HepG2 (cell line): ENCODE data around the gene RPL23. TPM values are rescaled to one million over a fixed set of nuclear protein-coding genes. Genes with fewer than 3 reads are reported as not detected.

Experiments
- ARID2 ChIP-seq: sonication (generic); formaldehyde crosslinking; IDR thresholded peaks from 2 replicates; pipeline ENCODE4 v1.8.1; 2022; ENCODE audit warnings: mild to moderate bottlenecking, missing genetic modification reagents, borderline replicate concordance
- EED ChIP-seq: sonication (generic); formaldehyde crosslinking; IDR thresholded peaks from 2 replicates; pipeline ENCODE4 v1.5.0; 2020; ENCODE audit warnings: mild to moderate bottlenecking, missing genetic modification reagents
- ELF4 ChIP-seq: sonication (generic); formaldehyde crosslinking; IDR thresholded peaks from 2 replicates; pipeline ENCODE4 v1.5.0; 2020; ENCODE audit warnings: missing genetic modification reagents, mild to moderate bottlenecking, moderate library complexity, borderline replicate concordance
- KMT2A ChIP-seq: sonication (generic); formaldehyde crosslinking; IDR thresholded peaks from 2 replicates; pipeline ENCODE4 v1.4.0; 2020; ENCODE audit warnings: missing genetic modification reagents
- LCORL ChIP-seq, 2 experiments: fragments of 450-650 bp in 1 of 2; sonication (generic) in 1 of 2; formaldehyde crosslinking in 1 of 2; IDR thresholded peaks; 2 replicates each; pipeline versions ENCODE4 v1.5.0 to v1.6.1; 2017 to 2020; ENCODE audit warnings: antibody characterized with exemption in 1 of 2, missing genetic modification reagents in 1 of 2
- MTA1 ChIP-seq: sonication (generic); formaldehyde crosslinking; IDR thresholded peaks from 2 replicates; pipeline ENCODE4 v1.4.0; 2020; ENCODE audit warnings: missing genetic modification reagents, mild to moderate bottlenecking, borderline replicate concordance
- MZF1 ChIP-seq: sonication (generic); formaldehyde crosslinking; IDR thresholded peaks from 2 replicates; pipeline ENCODE4 v1.8.1; 2023; ENCODE audit warnings: mild to moderate bottlenecking, missing genetic modification reagents, borderline replicate concordance
- NFE2 ChIP-seq: sonication (generic); formaldehyde crosslinking; IDR thresholded peaks from 2 replicates; pipeline ENCODE4 v1.4.0; 2020; ENCODE audit warnings: missing genetic modification reagents
- RFX1 ChIP-seq: fragments of 450-650 bp; IDR thresholded peaks from 2 replicates; pipeline ENCODE4 v1.6.1; 2017
- SP5 ChIP-seq: IDR thresholded peaks from 2 replicates; pipeline ENCODE4 v1.6.1; 2016; ENCODE audit warnings: low read depth, borderline replicate concordance
- TCF7 ChIP-seq: sonication (generic); IDR thresholded peaks from 2 replicates; pipeline ENCODE4 v1.6.1; 2016; ENCODE audit warnings: antibody characterized with exemption, low read depth
- ZNF331 ChIP-seq: sonication (generic); formaldehyde crosslinking; IDR thresholded peaks from 2 replicates; pipeline ENCODE4 v1.4.0; 2020; ENCODE audit warnings: missing genetic modification reagents
- ZNF724P ChIP-seq: sonication (generic); formaldehyde crosslinking; IDR thresholded peaks from 2 replicates; pipeline ENCODE4 v1.8.0; 2022; ENCODE audit warnings: missing genetic modification reagents, borderline replicate concordance
- polyA plus RNA-seq, 8 experiments: library from polyadenylated mRNA; depleted of rRNA in 3 of 8; stranded (reverse) in 7 of 8; unstranded in 1 of 8; fragments of >200 nt; fragmentation: Illumina TruSeq in 4 of 8; extraction: Trizol in 4 of 8; gene quantifications; 2 replicates each; pipeline versions ENCODE4 v1.2.1 to v1.2.3, GENCODE V29; 2011 to 2016; ENCODE audit warnings: low read depth in 4 of 8, missing spikeins in 1 of 8, mixed read lengths in 1 of 8; ENCODE audit not compliant: insufficient read depth in 1 of 8
- total RNA-seq, 5 experiments: library from RNA; depleted of rRNA; stranded (reverse); fragments of >200 nt; fragmentation: Illumina TruSeq; extraction: Trizol; gene quantifications; 2 replicates each; pipeline ENCODE4 v1.2.3, GENCODE V29; 2016; ENCODE audit warnings: low read depth in 1 of 5
- TF ChIP-seq, protein P1 (sequence below): IDR thresholded peaks from 2 replicates; pipeline ENCODE4 v1.6.1; 2016; ENCODE audit warnings: mild to moderate bottlenecking, missing biosample characterization, missing genetic modification reagents
- TF ChIP-seq, protein P2 (sequence below): sonication (generic); formaldehyde crosslinking; IDR thresholded peaks from 2 replicates; pipeline ENCODE4 v1.8.1; 2023; ENCODE audit warnings: mild to moderate bottlenecking, missing genetic modification reagents
- TF ChIP-seq, protein P3 (sequence below): sonication (generic); formaldehyde crosslinking; IDR thresholded peaks from 2 replicates; pipeline ENCODE4 v1.5.0; 2020; ENCODE audit warnings: mild to moderate bottlenecking, missing genetic modification reagents
- TF ChIP-seq, protein P4 (sequence below): sonication (generic); formaldehyde crosslinking; IDR thresholded peaks from 2 replicates; pipeline ENCODE4 v1.4.0; 2020; ENCODE audit warnings: missing genetic modification reagents; ENCODE audit errors: not compliant biosample characterization
- TF ChIP-seq, protein P5 (sequence below): sonication (generic); formaldehyde crosslinking; IDR thresholded peaks from 2 replicates; pipeline ENCODE4 v1.4.0; 2020; ENCODE audit warnings: low read depth, missing genetic modification reagents

Gene RPL23
- total and polyA plus RNA-seq, 2 of the 13 experiments (the other 11 are each of a cell fraction or from before 2014, with no cell fraction given): 2,790 to 4,860 TPM

DNA sequence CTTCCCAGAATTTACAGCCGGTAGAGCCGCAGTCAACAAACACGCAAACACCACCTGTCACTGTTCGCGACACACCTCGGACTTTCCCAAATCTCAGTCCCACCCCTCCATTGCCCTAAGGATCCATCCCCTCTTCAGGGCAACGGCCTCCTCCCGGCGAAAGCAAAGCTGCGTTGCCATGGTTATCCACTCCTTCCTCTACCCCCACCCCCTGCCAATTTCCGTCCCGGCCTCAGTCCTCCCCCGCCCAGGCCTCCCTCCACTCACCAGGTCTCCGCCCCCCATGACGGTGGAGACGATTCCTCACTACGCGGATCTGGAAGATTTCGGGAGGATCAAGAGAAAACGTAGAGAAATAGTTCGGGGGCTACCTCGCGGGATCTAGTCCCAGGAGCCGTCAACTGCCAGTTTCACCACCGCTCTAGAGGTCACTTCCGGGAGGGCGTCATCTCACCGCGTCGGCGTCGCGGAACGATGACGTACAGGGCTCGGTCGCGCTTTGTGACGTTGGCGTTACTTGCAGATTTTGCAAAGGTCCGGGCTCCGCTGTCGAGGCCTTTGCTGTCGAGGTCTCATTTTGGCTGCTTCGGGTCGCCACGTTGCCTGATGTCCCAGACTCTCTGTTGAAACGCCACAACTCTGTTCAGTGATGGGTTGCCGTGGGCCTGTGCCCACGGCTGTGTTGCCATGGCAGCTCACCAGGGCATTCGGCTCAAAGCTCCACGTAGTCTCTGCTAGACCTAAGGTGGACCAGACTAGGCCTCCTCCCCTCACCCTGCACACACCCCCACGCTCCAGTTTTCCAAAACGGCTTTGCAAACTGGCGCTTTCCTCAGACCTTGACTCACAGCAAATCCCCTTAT, 28.4 kb downstream of the RPL23 start, which contains the start of gene CWC25 (continued):
- TF ChIP-seq, protein P1, sequence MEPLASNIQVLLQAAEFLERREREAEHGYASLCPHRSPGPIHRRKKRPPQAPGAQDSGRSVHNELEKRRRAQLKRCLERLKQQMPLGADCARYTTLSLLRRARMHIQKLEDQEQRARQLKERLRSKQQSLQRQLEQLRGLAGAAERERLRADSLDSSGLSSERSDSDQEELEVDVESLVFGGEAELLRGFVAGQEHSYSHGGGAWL: peak; percentile 71; the same call in 1 of the 2 replicates
- TF ChIP-seq, protein P2, sequence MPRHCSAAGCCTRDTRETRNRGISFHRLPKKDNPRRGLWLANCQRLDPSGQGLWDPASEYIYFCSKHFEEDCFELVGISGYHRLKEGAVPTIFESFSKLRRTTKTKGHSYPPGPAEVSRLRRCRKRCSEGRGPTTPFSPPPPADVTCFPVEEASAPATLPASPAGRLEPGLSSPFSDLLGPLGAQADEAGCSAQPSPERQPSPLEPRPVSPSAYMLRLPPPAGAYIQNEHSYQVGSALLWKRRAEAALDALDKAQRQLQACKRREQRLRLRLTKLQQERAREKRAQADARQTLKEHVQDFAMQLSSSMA (CRISPR knock-in tag): peak; percentile 73; the same call in 1 of the 2 replicates
- peak; percentile 31; the same call in 1 of the 2 replicates for TF ChIP-seq ELF4 (CRISPR knock-in tag)
- TF ChIP-seq EED (CRISPR knock-in tag): peak; percentile 93
- TF ChIP-seq LCORL (IDR thresholded peaks at IDR 0.05): peak; percentile 64
- TF ChIP-seq LCORL (CRISPR knock-in tag; IDR thresholded peaks at IDR 0.05): peak; percentile 88
- 0 out of 2 replicates have a peak, but pooled peaks have one; percentile 63 for TF ChIP-seq ZNF724P
- peak; percentile 92; the same call in 1 of the 2 replicates for TF ChIP-seq ZNF331 (CRISPR knock-in tag)
- TF ChIP-seq ARID2 (CRISPR knock-in tag): no peak
- 0 out of 2 replicates have a peak, but pooled peaks have one; percentile 68 for TF ChIP-seq MTA1
- TF ChIP-seq, protein P3, sequence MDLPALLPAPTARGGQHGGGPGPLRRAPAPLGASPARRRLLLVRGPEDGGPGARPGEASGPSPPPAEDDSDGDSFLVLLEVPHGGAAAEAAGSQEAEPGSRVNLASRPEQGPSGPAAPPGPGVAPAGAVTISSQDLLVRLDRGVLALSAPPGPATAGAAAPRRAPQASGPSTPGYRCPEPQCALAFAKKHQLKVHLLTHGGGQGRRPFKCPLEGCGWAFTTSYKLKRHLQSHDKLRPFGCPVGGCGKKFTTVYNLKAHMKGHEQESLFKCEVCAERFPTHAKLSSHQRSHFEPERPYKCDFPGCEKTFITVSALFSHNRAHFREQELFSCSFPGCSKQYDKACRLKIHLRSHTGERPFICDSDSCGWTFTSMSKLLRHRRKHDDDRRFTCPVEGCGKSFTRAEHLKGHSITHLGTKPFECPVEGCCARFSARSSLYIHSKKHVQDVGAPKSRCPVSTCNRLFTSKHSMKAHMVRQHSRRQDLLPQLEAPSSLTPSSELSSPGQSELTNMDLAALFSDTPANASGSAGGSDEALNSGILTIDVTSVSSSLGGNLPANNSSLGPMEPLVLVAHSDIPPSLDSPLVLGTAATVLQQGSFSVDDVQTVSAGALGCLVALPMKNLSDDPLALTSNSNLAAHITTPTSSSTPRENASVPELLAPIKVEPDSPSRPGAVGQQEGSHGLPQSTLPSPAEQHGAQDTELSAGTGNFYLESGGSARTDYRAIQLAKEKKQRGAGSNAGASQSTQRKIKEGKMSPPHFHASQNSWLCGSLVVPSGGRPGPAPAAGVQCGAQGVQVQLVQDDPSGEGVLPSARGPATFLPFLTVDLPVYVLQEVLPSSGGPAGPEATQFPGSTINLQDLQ (CRISPR knock-in tag): peak; percentile 94
- peak; percentile 95 for TF ChIP-seq KMT2A (CRISPR knock-in tag)
- TF ChIP-seq, protein P4, sequence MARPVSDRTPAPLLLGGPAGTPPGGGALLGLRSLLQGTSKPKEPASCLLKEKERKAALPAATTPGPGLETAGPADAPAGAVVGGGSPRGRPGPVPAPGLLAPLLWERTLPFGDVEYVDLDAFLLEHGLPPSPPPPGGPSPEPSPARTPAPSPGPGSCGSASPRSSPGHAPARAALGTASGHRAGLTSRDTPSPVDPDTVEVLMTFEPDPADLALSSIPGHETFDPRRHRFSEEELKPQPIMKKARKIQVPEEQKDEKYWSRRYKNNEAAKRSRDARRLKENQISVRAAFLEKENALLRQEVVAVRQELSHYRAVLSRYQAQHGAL (CRISPR knock-in tag): no peak
- TF ChIP-seq RFX1: peak; percentile 75
- TF ChIP-seq MZF1 (CRISPR knock-in tag): peak; percentile 79; the same call in 1 of the 2 replicates
- peak; percentile 51 for TF ChIP-seq SP5
- no peak for TF ChIP-seq TCF7
- TF ChIP-seq NFE2 (CRISPR knock-in tag): peak; percentile 94
- TF ChIP-seq, protein P5, sequence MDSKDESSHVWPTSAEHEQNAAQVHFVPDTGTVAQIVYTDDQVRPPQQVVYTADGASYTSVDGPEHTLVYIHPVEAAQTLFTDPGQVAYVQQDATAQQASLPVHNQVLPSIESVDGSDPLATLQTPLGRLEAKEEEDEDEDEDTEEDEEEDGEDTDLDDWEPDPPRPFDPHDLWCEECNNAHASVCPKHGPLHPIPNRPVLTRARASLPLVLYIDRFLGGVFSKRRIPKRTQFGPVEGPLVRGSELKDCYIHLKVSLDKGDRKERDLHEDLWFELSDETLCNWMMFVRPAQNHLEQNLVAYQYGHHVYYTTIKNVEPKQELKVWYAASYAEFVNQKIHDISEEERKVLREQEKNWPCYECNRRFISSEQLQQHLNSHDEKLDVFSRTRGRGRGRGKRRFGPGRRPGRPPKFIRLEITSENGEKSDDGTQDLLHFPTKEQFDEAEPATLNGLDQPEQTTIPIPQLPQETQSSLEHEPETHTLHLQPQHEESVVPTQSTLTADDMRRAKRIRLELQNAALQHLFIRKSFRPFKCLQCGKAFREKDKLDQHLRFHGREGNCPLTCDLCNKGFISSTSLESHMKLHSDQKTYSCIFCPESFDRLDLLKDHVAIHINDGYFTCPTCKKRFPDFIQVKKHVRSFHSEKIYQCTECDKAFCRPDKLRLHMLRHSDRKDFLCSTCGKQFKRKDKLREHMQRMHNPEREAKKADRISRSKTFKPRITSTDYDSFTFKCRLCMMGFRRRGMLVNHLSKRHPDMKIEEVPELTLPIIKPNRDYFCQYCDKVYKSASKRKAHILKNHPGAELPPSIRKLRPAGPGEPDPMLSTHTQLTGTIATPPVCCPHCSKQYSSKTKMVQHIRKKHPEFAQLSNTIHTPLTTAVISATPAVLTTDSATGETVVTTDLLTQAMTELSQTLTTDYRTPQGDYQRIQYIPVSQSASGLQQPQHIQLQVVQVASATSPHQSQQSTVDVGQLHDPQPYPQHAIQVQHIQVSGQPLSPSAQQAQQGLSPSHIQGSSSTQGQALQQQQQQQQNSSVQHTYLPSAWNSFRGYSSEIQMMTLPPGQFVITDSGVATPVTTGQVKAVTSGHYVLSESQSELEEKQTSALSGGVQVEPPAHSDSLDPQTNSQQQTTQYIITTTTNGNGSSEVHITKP (CRISPR knock-in tag): peak; percentile 95
